Omental fat pad (tissue), 4 donors: ENCODE data around the gene LIM2. TPM values are rescaled to one million over a fixed set of nuclear protein-coding genes. Genes with fewer than 3 reads are reported as not detected.

Experiments
- ATAC-seq: fragments of 150-250 bp; one replicate; pipeline ENCODE4 v1.9.1; 2016; ENCODE audit warnings: mild to moderate bottlenecking, moderate library complexity; ENCODE audit not compliant: low FRiP score
- DNase-seq: peaks from one replicate; pipeline ENCODE4 v3.0.0-alpha.2; 2019; ENCODE audit warnings: low spot score
- CTCF ChIP-seq, 3 donors: fragments of 450-650 bp; IDR thresholded peaks; one replicate each; pipeline ENCODE4 v1.5.1; 2016 to 2017; ENCODE audit warnings: antibody characterized with exemption in 3 of 3, mild to moderate bottlenecking in 3 of 3, moderate library complexity in 2 of 3
- total RNA-seq, 4 donors: library from RNA; depleted of rRNA; stranded (reverse); fragments of >200 nt; gene quantifications; one replicate each; pipeline ENCODE4 v1.1.0, GENCODE V29; 2016

The LIM2 gene
- total RNA-seq, 4 donors from 2014 or later = not detected

DNA sequence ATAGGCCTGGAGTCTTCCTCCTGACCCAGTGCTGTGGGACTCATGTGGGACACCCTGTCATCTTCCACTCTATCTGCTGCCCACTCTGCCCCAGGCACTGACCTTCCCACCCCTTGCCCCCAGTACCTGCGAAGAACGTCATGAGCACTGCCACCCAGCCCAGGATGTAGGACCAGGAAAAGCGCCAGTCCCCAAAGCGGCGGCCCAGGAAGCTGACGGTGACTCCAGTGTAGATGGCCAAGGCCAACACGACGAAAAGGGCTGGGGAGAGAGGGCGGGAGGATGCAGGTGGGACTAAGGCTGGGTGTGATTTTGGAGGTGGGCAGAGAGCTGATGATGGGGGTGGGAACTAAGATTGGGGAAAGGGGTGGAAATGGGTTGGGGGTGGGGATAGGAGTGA is 7.4 kb downstream of the LIM2 start:
- ATAC-seq (no peak), DNase-seq (no peak)
- no peak for TF ChIP-seq CTCF (IDR thresholded peaks at IDR 0.05)

- DNase-seq (no peak), ATAC-seq (no peak)
- no peak for TF ChIP-seq CTCF (IDR thresholded peaks at IDR 0.05)
These were observed 10.4 kb downstream of the LIM2 start for GRCh38 chr19:51377422-51377821.

GRCh38 chr19:51375504-51376221 is 12.1 kb downstream of the LIM2 start:
- no peak for ATAC-seq
- DNase-seq = no peak
- TF ChIP-seq CTCF (IDR thresholded peaks at IDR 0.05) = no peak

- no peak for TF ChIP-seq CTCF (IDR thresholded peaks at IDR 0.05)
- no peak for DNase-seq
- ATAC-seq = no peak
These were observed 14.9 kb downstream of the LIM2 start, which contains the start of gene NKG7 for GRCh38 chr19:51372649-51373504. TSS of gene NKG7 (minus strand) at chr19:51372654. CDS start at chr19:51372535, 119 bp downstream.

- ATAC-seq (no peak), DNase-seq (no peak)
- no peak for TF ChIP-seq CTCF (IDR thresholded peaks at IDR 0.05)
These were observed 15.6 kb downstream of the LIM2 start for GRCh38 chr19:51372021-51372648.

GRCh38 chr19:51371186-51371690 is 16.5 kb downstream of the LIM2 start:
- TF ChIP-seq CTCF (IDR thresholded peaks at IDR 0.05) = no peak
- no peak for ATAC-seq
- no peak for DNase-seq
